B cell (primary cell): Measurements from ENCODE around the gene ARL4A.

Source experiments
- EZH2 ChIP-seq: IDR thresholded peaks from 2 replicates; pipeline ENCODE4 v1.6.1; 2012; ENCODE audit warnings: borderline replicate concordance, low read depth, mild to moderate bottlenecking, moderate library complexity, low read length; ENCODE audit not compliant: insufficient read depth, poor library complexity, severe bottlenecking
- TF ChIP-seq, protein P1 (sequence below): fragments of 200-600 bp; IDR thresholded peaks from one replicate; pipeline ENCODE4 v1.8.0; 2022; ENCODE audit warnings: antibody characterized with exemption, mild to moderate bottlenecking

DNA sequence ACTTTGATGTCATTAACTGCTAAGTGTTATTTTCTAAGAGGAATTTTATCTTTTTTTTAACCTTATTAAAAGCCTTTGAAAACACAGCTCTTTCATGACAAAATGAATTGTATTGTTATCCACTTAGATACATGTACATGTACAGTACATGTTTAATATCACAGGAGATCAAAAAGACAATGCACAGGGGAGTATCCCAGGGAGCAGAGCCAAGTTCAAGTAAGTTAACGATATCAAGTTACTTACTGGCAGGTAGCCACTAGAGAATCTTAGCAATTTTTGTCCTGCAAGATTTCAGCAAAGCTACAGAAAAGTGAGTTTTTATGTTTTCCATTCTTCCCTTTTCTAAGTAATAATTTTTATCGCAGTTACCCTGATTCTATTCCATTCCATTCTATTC is 33.9 kb upstream of the ARL4A start:
- TF ChIP-seq, protein P1, sequence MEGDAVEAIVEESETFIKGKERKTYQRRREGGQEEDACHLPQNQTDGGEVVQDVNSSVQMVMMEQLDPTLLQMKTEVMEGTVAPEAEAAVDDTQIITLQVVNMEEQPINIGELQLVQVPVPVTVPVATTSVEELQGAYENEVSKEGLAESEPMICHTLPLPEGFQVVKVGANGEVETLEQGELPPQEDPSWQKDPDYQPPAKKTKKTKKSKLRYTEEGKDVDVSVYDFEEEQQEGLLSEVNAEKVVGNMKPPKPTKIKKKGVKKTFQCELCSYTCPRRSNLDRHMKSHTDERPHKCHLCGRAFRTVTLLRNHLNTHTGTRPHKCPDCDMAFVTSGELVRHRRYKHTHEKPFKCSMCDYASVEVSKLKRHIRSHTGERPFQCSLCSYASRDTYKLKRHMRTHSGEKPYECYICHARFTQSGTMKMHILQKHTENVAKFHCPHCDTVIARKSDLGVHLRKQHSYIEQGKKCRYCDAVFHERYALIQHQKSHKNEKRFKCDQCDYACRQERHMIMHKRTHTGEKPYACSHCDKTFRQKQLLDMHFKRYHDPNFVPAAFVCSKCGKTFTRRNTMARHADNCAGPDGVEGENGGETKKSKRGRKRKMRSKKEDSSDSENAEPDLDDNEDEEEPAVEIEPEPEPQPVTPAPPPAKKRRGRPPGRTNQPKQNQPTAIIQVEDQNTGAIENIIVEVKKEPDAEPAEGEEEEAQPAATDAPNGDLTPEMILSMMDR, result no peak
- no peak for TF ChIP-seq EZH2
